Stimulated activated CD4-positive, alpha-beta T cell treated with anti-CD3 and anti-CD28 coated beads, Interleukin-1b, Interleukin-23, amount 100 ng/mL, for 1 hour (primary cell): Measurements from ENCODE around the gene DGKI.

Experiments used
- DNase-seq, 2 donors: peaks; one replicate each; pipeline ENCODE4 v3.0.0-alpha.2; 2020; ENCODE audit warnings: low read depth in 2 of 2

DGKI gene

DNA sequence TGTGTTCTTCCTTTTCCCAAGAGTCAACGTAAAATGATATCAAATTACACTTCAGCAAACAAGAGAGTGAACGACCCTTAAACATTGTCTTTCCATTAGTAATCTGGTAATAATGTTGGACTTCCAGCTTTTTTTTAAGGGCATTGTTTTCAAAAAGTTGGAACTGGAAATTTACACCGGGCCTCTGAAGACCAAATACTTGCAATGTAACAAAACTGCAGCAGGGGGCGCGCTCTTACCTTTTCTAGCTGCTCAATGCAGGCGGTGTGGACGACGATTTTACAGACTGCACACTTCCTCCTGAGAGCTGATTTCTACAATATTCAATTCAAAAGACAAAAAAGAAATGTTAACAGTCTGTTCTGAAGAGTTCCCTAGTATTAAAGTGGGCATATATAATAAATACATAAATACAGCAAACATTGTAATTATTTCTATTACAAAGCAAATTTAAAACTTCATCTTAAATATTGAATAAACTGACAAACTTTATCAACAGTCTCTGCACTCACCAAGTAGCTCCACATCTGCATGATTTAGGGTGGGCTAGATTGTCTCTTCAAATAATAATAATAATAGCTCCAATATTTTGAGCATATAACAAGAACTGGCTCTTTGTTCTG is 190.4 kb downstream of the DGKI start:
- peak in 1 of 2 donors; percentile 32 for DNase-seq

DNA sequence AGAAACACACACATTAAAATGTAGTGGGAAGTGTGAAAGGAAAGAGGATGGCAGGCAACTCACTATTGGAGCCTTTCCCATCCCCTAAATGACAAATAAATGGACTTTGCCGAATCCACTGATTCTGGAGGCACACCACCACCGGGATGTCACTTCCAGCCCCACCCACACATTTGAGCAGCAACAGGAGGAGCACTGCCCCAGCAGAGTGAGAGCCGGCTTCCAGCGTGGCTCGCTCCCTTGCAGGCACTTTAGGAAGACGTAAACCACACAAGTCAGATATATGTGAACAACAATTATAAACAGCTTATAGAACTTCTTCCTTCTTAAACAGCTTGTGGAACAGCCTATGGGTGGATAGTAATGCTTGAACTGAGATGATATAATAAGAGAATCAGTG is 191.0 kb downstream of the DGKI start:
- DNase-seq: no peak

DNA sequence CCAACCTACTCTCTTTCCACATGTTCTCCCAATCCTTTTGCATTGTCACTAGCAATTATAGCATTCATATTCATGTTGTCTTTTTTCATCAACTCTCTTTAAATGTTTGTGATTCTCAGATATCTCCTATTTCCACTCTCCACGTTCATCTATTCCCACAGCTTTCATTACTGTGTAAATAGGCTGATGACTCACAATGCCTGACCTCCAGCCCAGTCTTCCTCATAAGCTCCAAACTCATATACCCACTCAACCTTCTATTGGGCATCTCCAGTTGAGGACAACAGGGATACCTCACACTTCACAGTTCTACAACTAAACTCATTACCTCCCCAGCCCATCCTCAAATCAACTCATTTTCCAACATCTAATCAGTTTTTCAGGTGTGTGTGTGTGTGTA is 194.1 kb downstream of the DGKI start:
- no peak for DNase-seq

DNA sequence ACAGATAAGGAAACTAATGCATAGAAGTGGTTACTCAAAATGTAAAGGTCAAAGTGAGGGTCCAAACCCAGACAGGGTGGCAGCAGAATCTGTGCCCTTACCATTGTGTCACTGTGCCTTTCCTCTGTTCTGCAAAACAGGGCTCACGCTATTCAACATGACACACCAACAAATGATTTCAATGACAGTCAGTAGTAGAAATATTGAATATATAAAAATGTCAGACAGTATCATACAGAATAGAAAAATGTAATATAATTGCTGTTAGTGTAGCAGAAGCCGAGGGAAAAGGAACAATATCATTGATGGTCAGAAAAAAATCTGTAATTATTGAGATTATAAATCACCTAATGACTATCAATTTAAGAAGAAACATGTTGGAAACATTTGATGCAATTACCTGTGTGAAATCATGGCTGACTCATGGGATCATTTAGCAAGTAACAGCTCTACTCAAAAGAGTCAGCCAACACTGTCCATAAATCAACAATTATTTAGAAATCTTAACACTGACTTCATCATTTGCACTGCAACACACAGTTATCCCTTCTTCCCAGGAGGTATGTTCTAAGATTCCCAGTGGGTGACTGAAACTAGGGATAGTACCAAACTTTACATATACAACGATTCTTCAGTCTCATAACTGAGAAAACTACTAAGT is 198.7 kb downstream of the DGKI start:
- no peak for DNase-seq

DNA sequence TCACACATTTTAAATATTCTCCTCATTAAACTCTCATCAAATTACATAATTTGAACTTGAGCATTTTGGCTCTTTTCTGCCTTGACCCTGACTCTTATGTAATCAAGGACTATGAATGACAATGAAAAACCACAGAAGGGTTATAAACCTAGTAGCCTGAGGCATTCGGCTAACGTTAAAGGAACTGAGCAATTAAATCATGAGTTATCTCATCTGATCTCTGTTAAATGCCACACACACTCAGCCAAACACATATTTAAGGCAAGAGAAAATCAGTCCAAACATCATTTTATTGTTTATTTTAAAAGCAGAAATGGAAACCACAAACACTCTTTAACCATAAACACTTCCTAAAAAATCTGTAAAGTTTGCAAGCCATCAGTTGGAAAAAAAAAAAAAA is 204.3 kb downstream of the DGKI start:
- DNase-seq: no peak

DNA sequence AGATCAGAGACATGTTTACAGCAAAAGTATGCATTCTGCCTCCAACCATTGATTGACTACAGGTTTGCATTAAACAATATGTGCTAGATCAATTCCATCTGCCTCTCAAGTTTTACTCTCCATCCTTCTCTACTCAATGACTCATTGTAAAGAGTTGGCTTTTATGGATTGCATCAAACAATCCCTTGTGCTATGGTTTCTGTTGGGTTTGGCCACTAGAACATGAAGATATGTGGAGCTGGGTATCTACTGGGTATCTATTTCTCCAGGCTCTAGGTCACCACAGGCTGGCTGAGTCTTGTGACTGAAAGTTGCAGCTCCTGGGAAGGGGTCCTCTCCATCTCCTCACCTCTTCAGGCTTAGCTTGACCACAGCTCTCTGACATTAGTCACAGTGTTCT is 204.7 kb downstream of the DGKI start:
- DNase-seq: no peak

DNA sequence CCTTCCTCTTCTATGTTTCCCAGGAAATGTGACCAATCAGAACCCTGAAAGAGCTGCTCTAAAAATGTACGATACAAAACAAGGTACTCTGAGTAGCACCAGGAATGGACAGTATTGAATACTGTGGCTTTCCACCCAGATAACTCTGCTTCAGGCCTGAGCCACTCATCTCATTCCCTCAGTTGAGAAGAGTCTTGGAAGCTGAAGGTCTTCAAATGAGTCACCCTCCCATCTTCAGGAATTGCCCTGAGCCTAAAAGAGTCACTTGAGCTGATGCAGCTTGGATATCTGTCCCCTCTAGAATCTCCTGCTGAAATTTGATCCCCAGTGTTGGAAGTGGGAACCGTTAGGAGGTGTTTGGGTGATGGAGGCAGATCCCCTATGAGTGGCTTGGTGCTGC is 210.4 kb downstream of the DGKI start:
- no peak for DNase-seq

DNA sequence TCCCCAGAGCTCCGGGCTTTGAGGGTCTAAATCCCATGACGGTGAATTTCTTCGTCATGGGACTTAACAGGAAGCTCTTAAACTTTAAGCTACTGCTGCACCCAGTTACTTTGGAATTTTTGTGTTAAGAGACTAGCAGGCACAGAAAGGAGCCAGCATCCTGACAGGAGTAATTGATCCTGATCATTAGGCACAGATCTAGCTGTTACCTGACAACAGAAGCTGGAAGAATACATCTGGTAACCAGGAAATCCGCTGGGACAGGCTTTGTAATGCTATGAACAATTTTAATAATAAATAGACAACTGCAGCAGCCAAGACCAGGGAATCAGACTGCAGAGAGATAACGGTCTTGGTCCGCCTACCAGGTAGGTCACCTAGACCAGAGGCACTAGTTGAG is 210.9 kb downstream of the DGKI start:
- no peak for DNase-seq

DNA sequence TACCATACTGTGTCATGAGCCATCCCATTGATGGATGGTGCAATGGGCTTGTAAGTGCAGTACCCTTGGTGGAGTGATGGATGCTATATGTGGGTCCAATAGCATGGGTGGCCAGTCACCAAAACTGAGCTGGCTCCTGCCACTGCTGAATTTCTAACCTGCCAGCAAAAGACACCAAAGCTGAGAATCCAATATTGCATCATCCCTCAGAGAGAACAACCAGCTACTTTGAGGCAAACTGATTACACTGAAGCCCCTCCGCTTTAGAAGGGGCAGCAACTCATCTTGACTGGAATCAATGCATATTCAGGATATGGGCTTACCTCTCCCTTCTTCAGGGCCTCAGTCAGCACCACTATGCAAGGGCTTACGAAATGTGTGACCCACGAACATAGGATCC is 211.6 kb downstream of the DGKI start:
- DNase-seq: no peak

DNA sequence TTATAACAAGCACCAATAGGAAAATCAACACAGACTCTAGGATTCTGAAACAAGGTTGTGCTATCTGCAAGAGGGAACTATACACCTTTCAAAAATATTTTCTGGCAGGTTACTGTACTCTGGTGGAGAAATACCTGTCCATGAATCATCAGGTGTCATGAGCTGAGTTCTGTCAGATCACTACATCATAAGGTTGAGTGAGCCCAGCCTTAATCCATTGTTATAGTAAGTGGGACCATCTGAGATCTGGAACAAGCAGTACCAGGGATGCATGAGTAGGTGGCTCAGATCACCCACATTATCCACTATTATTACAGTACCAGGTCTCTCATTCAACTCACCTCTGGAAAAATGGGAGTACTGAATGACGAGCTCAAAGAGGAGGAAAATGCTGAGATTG is 212.4 kb downstream of the DGKI start:
- DNase-seq: no peak

DNA sequence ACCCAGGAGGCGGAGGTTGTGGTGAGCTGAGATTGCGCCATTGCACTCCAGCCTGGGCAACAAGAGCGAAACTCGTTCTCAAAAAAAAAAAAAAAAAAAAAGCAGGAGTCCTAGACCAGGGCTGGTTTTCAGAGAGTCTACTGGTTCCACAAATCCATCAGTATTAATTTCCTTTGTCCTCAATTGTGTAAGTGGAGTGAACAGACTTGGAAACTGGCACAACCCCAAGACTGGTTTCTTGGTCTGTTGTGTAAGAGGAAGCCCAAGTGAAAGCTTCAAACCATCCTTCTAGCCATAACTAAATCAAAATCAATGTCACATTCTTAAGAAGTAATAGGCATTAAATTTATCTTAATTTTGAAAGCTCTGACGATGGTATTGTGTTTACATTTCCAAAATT is 213.6 kb downstream of the DGKI start:
- DNase-seq: no peak

DNA sequence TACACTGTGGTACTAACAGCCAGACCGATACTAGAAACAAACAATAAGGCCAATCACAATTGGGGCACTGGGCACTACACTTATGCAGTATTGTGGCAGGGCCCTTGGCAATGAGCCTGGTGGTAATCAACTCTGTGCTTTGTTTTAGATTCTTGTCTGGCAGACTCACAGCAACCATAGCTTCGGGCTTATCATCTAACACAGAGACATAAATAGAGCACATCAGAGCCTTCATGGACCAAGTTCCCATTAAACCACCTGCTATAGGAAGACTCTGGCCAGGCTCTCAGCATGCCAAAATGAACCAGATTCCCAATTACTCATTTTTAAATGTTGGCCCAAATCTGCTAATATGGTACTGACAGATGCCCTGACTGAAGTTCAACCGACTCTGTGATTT is 218.6 kb downstream of the DGKI start:
- no peak for DNase-seq

DNA sequence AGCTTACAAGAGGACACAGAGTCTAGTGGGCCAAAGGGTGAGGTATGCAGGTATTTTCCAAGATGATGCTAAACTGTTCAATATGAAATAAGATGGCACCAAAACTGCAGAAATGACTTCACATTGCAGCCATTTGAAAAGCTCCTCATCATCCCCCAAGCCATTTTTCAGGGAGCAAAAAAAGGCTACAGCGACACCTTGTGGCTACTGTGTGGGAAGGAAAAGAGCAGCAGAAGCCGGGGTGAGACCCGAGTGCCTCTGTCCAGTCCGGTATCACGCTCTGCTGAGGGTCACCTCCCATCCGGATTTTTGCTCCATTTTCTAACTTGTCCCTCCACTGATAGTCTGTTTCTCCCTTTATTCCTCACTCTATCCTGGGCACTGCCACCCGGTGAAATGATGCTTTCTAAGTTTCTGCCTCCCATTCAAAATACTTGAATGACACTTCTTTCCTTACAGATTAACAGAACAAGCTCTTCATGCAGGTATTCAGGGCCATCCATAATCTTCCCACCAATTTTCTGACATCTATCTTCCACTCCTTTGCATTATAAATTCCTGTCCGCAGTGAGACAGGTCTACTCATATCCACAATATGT is 220.2 kb downstream of the DGKI start:
- DNase-seq: no peak

DNA sequence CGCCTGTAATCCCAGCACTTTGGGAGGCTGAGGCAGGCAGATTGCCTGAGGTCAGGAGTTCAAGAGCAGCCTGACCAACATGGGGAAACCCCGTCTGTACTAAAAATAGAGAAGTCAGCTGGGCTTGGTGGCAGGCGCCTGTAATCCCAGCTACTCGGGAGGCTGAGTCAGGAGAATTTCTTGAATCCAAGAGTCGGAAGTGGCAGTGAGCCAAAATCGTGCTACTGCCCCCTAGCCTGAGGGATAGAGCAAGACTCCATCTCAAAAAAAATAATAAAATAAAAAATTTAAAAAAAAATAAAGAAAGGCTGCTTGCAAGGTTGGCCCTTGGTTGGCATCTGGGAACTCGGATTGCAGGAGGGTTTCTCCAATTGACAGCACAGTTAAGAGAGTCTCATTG is 221.6 kb downstream of the DGKI start:
- DNase-seq: no peak

DNA sequence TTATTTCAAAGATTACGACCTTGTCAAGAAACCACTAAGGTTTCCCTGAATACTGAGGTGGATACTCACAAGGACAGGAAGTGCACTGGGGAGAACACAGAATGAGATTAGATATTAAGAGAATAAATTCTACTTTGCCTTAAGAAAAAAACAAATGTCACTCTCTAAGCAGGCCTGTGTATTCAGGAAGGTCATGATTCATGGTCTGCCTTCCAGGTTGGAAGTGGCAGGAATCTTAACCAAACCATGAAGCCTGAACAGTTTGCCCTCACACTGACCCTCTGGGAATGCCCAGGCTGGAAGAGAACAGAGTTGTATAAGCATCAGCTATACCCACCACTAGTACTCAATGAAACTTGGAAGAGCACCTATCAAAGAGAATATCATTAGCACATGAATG is 227.6 kb downstream of the DGKI start:
- DNase-seq: no peak

DNA sequence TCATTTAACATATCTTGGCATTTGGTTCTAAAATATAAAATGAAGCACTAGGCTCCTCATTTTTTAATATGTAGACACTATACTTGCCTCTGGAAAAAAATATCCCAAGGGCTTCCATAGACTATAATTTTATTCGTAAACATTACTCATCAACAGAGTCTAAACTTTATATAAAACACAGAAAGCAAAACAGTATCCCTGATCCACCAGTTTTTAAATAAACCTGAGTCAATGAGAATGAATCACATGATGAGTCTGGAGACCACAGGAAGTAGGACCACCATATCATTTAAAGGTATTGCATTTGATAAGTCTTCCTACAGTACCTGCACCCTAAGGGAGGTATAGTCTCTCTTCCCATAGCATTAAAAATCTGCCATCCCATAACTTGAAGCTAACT is 228.0 kb downstream of the DGKI start:
- no peak for DNase-seq

DNA sequence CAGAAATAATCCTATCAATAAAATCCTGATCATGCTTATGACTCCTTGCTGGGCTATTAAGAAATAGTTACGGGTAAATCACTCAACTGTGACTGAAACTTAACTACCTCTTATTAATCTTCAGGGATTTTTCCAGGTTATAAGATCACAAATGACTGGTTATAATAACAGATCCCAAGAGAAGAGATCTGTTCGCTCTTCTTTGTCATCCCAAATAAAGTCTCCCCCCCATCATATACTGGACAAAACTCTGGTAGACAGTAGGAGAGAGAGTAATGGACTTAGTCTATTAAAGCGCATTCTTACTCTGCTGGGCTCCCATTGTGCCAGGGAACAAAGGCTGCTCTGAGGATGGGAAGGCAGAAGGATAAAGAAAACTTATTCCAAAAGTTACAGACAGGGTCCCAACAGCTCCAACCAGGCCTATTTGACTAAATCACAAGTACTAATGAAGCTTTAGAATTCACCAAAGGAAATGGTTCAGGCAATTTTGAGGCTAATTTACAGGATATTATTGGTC is 233.7 kb downstream of the DGKI start:
- DNase-seq: no peak

DNA sequence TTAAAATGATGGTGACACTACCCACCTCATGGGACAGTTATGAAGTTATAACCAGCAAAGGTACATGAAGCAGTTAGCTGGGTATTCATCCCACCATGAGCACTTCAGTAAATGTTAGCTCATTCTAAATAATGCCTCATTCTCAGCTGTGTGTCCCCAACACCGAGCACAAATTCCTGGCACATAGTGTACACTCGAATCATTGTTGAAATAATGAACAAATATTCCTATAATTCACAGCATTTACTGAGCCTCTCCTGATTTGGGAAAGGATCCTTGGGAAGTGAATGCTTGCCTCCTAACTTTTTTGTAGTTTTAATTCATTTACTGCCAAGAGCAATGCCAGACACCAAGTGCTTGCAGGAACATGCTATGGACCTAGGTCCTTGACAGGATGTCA is 235.2 kb downstream of the DGKI start:
- DNase-seq: no peak

DNA sequence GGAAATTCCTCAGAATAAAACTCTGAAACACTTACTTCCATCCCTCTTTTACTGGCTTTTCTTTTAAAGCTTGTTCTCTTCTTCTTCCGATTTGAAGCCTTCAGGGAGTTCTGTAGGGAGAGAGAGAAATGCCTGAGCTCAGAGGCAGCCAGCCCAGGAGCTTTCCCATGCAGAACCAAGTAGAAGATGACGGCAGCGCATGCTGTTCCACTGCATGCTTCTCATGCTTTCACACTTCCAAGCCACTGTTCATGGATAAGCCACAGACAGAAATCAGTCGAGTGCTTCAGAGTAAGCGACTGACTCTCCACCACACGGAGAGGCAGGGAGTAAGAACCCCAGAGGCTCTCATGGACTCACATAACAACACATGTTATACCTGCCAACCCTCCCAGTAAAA is 237.3 kb downstream of the DGKI start:
- no peak for DNase-seq

DNA sequence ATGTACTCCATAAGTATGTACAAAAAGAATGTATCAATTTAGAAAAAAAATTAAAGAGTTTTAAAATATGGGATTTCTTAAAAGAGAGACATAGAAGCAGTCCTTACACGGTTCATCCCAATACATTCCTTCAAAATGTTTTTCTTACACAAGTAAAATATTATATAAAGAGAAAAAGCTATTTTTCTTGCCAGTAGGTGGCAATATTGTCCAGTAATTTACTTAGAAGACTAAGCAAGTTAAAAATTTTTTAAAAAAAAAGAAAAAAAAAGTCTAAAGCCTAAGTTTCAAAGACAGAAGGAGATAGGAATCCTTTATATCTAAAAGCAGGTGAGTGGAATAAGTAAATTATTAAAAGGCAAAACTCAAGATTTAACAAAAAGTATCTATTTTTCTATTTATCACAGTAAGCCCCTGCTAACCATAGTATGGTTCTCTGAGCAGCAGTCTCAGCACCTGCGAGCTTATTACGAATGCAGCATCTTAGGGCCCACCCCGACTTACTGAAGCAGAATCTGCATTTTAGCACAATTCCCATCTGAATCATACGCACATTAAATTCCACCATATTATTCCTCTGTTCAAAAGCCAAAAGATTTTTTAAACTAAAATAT is 240.6 kb downstream of the DGKI start:
- no peak for DNase-seq

DNA sequence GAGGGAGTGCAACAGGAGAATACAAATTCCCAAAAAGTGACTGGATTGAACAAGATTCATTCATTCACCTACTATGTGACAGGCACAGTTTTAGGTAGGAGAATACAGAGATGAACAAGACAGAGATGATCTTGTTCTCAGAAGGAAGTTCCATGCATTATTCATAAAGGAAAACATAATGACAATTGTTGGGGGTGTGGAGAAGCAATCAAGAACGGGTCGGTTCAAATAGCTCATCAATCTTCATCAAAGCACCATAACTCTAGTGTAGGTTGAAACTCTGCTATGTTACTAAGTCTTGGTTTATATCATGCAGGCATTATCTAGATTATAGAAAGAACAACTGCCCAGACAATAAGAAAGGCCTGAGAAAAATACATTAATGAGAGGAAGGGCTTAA is 243.7 kb downstream of the DGKI start:
- DNase-seq: no peak

DNA sequence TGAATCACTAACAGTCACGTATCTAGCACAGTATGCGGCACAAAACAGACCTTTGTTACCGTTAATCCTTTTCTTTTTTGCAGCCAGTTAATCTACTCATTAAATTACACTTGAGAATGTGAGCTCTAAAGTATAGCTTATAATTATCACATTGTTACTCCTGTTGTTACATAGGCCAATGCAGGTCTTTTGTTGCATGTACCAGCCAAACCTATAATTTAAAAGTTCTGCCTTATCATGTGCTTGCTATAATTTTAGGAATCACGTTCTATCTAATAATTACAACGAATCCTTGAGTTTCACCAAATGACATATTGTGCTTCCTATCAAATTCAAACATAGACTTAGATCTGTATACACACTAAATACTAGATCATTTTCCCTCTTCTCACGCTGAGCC is 245.1 kb downstream of the DGKI start:
- DNase-seq: no peak

DNA sequence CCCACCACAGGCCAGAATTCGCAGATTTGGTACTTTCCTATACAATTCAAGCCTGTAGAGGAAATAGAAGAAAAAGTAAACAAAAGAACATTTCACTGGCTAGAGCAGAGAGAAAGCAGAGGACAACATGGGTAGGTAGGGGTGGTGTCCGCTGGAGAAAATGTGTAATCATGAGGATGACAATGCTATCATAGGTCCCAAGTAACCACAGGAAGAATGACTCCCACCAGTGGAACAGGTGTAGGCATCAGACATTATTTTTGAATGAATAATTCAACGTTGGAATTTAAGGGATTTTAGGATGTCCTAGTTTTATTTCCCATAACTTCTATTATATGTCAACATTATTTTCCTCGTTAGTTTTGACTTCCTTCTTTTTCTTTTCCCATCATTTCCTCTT is 248.9 kb downstream of the DGKI start:
- no peak for DNase-seq
